ENCODE data around the gene CALCOCO1.

DNA sequence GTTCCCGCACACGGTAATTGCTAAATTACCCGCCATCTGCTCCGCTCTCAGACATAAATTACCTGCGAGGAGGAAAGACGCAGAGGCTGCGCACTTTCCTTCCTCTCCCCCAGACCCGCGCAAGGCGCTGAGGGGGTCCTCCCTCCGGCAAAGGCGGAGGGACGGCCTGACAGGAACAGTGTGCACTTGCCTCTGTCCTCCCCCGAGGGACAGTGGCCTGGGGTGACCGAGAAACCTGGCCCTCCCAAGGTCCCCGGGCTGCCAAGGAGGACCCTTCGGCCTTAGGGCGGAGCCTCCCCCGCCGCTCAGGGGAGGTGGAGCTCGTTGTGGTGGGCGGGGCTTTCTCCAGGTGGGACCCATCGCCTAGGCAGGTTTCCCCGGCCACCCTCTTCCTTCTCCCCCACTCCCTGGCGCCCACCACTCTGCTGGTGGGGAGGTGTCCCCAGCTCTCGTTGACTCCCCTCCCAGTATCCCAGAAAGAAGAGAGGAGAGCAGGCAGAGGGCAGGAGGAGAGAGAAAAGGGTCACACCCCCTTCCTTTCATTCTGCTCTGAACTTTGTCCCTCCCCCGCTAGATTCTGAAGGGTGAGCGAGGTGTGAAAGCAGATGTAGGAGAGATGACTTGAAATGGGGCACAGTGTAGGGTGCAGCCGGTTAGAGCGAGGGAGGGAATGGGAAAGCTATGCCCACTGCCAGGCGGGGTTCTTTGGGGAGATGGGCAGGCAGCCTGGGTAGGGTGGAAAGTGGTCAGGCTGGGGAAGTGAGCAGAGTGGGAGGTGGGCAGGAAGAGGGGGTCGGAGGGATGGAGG lies 11.4 kb upstream of the CALCOCO1 start:
- no peak for TF ChIP-seq EP300 (IDR thresholded peaks at IDR 0.05)
- TF ChIP-seq POLR2A (IDR thresholded peaks at IDR 0.05) = no peak
- TF ChIP-seq CTCF (IDR thresholded peaks at IDR 0.05) = no peak
- no peak for TF ChIP-seq POLR2AphosphoS5 (IDR thresholded peaks at IDR 0.05)
